GM12873 (cell line): ENCODE data around the gene AGRN.

Experiments used
- CTCF ChIP-seq: IDR thresholded peaks from 2 replicates; pipeline ENCODE4 v1.5.1; 2012; ENCODE audit warnings: low read depth, mild to moderate bottlenecking, moderate library complexity, low read length, control low read depth; ENCODE audit not compliant: insufficient read depth; ENCODE audit errors: missing control alignments

AGRN gene

GRCh38 chr1:1040004-1040991, 20.4 kb downstream of the AGRN start:
- no peak for TF ChIP-seq CTCF

- TF ChIP-seq CTCF, result no peak
Measured at GRCh38 chr1:1041092-1041523, 21.2 kb downstream of the AGRN start.

- no peak for TF ChIP-seq CTCF
Measured at GRCh38 chr1:1041873-1042272, 22.0 kb downstream of the AGRN start.

- TF ChIP-seq CTCF, result no peak
Measured at GRCh38 chr1:1042835-1043234, 22.9 kb downstream of the AGRN start.

GRCh38 chr1:1043411-1043810, 23.5 kb downstream of the AGRN start:
- no peak for TF ChIP-seq CTCF

GRCh38 chr1:1043921-1044320, 24.0 kb downstream of the AGRN start:
- TF ChIP-seq CTCF, result no peak

- TF ChIP-seq CTCF, result no peak
Measured at GRCh38 chr1:1044455-1045078, 24.6 kb downstream of the AGRN start.
